Measurements from ENCODE around the gene FSTL5. TPM values are rescaled to one million over a fixed set of nuclear protein-coding genes. Genes with fewer than 3 reads are reported as not detected.

Gene FSTL5
- total and polyA plus RNA-seq, 2 of the 8 experiments (the other 6 are each of a cell fraction or from before 2014, with no cell fraction given) = 0.09 to 0.32 TPM

- no peak overlapping the region for H2AK5ac ChIP-seq (ENCODE audit: low read depth, low read length)
- H3K23ac ChIP-seq (ENCODE audit: insufficient read length) = no peak overlapping the region
- no peak overlapping the region for H2AFZ ChIP-seq (ENCODE audit: low read length)
- H3K14ac ChIP-seq (ENCODE audit: insufficient read length) = no peak overlapping the region
- H3K56ac ChIP-seq (replicated peaks; ENCODE audit: insufficient read length, low read depth, low read length) = no peak overlapping the region
- POLR2A ChIA-PET (ENCODE audit: partially characterized antibody) = interaction anchor here (0.6 kb wide), 1 partner anchor 243 kb away, joined by 3 read pairs; the partner anchor contains the start of gene FSTL5
- no peak overlapping the region for H4K5ac ChIP-seq (ENCODE audit: insufficient read length, low read depth, low read length)
- CTCF ChIA-PET (ENCODE audit: partially characterized antibody) = interaction anchor here (0.7 to 0.8 kb wide), 2 partner anchors 167 to 402 kb away, joined by 3 to 4 read pairs; no protein-coding TSS in a partner anchor
- no peak overlapping the region for H2BK12ac ChIP-seq (ENCODE audit: low read depth, low read length)
- H4K20me1 ChIP-seq (replicated peaks in 1 of 2; ENCODE audit: control insufficient read depth in 1 of 2, insufficient read depth in 2 of 2, low read length in 2 of 2) = no peaks in the 10 kb centered on the region
- H2BK20ac ChIP-seq (ENCODE audit: low read length) = no peak overlapping the region
- H3K79me2 ChIP-seq (ENCODE audit: control insufficient read depth in 1 of 2, insufficient read depth in 2 of 2, low read length in 2 of 2) = no peaks in the 10 kb centered on the region
- no peak for FAIRE-seq
- TF ChIP-seq SP4 (IDR thresholded peaks at IDR 0.05; ENCODE audit: low read length) (no peak), BRCA1 (IDR thresholded peaks at IDR 0.05; ENCODE audit: low read depth, low read length) (no peak)
- H3K23me2 ChIP-seq (ENCODE audit: low read depth, low read length) = no peaks in the 10 kb centered on the region
- no peak overlapping the region for H2BK15ac ChIP-seq (ENCODE audit: low read length)
- WGBS, 2 experiments (ENCODE audit: extremely low coverage in 1 of 2, insufficient coverage in 1 of 2, insufficient read length in 1 of 2, insufficient replicate concordance in 2 of 2, low coverage in 1 of 2, low lambda C conversion rate in 2 of 2, missing lambda C conversion rate in 1 of 2) = 91% methylated on average over 3 of the region's 3 CpGs; no CpG with 5 or more reads in 1 of the 2 experiments
- H3K9me3 ChIP-seq (ENCODE audit: insufficient read depth in 2 of 2, low read depth in 1 of 2, low read length in 1 of 2) = no peaks in the 10 kb centered on the region
- no peak overlapping the region for H3K4me2 ChIP-seq (ENCODE audit: insufficient read depth in 1 of 2, low read depth in 2 of 2, low read length in 2 of 2)
- H3K9ac ChIP-seq (replicated peaks in 1 of 4; ENCODE audit: extremely low read depth in 1 of 4, low read depth in 3 of 4, low read length in 3 of 4) = no peak overlapping the region
- H3K36me3 ChIP-seq (ENCODE audit: control insufficient read depth in 2 of 4, insufficient read depth in 4 of 4, low read length in 3 of 4) = no peaks in the 10 kb centered on the region
- no peak overlapping the region for H2BK120ac ChIP-seq (replicated peaks; ENCODE audit: low read depth, low read length)
- no peak overlapping the region for H3K4ac ChIP-seq (replicated peaks; ENCODE audit: insufficient read length, low read depth, low read length)
- no peak for DNase-seq (ENCODE audit: low read depth in 1 of 2, low spot score in 2 of 2)
- H4K91ac ChIP-seq (replicated peaks; ENCODE audit: insufficient read length, low read length) = no peak overlapping the region
- no peak overlapping the region for H2BK5ac ChIP-seq (ENCODE audit: low read depth, low read length)
- no peak overlapping the region for H3K27ac ChIP-seq (ENCODE audit: low read depth, low read length)
- H3K4me1 ChIP-seq (replicated peaks in 1 of 4; ENCODE audit: control insufficient read depth in 3 of 4, insufficient read depth in 4 of 4, low read length in 3 of 4) = no peaks in the 10 kb centered on the region
- H3K4me3 ChIP-seq (ENCODE audit: extremely low read depth in 1 of 4, insufficient read depth in 2 of 4, low read depth in 3 of 4, low read length in 4 of 4) = no peak overlapping the region
- no peak overlapping the region for H3K18ac ChIP-seq (ENCODE audit: extremely low read depth, low read length)
- no peaks in the 10 kb centered on the region for H3K79me1 ChIP-seq (ENCODE audit: low read depth, low read length)
- H3K27me3 ChIP-seq (replicated peaks in 1 of 4; ENCODE audit: control insufficient read depth in 3 of 4, extremely low read depth in 1 of 4, insufficient read depth in 3 of 4, low read length in 3 of 4) = no peaks in the 10 kb centered on the region
- H4K8ac ChIP-seq (ENCODE audit: extremely low read depth, insufficient read depth, low read length) = no peak overlapping the region
Observed at GRCh38 chr4:161920304-161921052, 243.3 kb downstream of the FSTL5 start.

Measured in H1 (cell line).